GM19025 (cell line): ENCODE data around the gene CASP5.
A peak's percentile ranks its signal among the peaks of the same experiment; 100 is the strongest.

Experiments
- ATAC-seq: cut with Tn5 transposase; IDR thresholded peaks from one replicate; pipeline ENCODE4 v1.9.1; 2021; ENCODE audit warnings: mild to moderate bottlenecking, low read depth, moderate library complexity; ENCODE audit not compliant: unreplicated experiment

CASP5 gene

GRCh38 chr11:104968856-104969776 lies 53.9 kb downstream of the CASP5 start:
- ATAC-seq: no peak

- peak; percentile 81 for ATAC-seq
Observed at GRCh38 chr11:104968355-104968855, 54.6 kb downstream of the CASP5 start, which contains the start of gene CASP4. Gene CASP4 (minus strand): TSS chr11:104968574. CDS start chr11:104968525, 49 bp downstream.

GRCh38 chr11:104967534-104968354 lies 55.2 kb downstream of the CASP5 start:
- ATAC-seq: peak; percentile 14

GRCh38 chr11:104965735-104966134 lies 57.2 kb downstream of the CASP5 start:
- no peak for ATAC-seq

GRCh38 chr11:104964247-104964646 lies 58.7 kb downstream of the CASP5 start:
- ATAC-seq: no peak

- ATAC-seq: no peak
Observed at GRCh38 chr11:104962852-104963251, 60.1 kb downstream of the CASP5 start.

GRCh38 chr11:104957280-104957679 lies 65.7 kb downstream of the CASP5 start:
- no peak for ATAC-seq

- ATAC-seq: no peak
Observed at GRCh38 chr11:104956528-104956927, 66.4 kb downstream of the CASP5 start.

GRCh38 chr11:104946907-104947306 lies 76.1 kb downstream of the CASP5 start:
- peak; percentile 85 for ATAC-seq
